Pancreas (tissue), 10 donors: ENCODE measurements around the gene POFUT2. TPM values are rescaled to one million over a fixed set of nuclear protein-coding genes. Genes with fewer than 3 reads are reported as not detected.
A peak's percentile ranks its signal among the peaks of the same experiment; 100 is the strongest.

Source experiments
- ATAC-seq, 4 donors: fragments of 200-7000 bp; cut with Tn5 transposase; one replicate each; pipeline versions ENCODE4 v1.8.0 to v1.9.1; 2020; ENCODE audit warnings: mild to moderate bottlenecking in 4 of 4, moderate library complexity in 4 of 4
- DNase-seq, 6 donors: peaks; one replicate each; pipeline ENCODE4 v3.0.0-alpha.2; 2020
- FAIRE-seq: peaks from 2 replicates; lab custom pipeline; 2012; peaks lifted over from hg19 to GRCh38; lab: Jason Lieb, UNC
- H3K27ac ChIP-seq, 4 donors: fragments of 200-600 bp; sonication (generic); 1 replicate in 3 of 4; 2 replicates in 1 of 4; pipeline versions ENCODE4 v1.5.0 to v1.8.0; 2020
- H3K27me3 ChIP-seq, 4 donors: fragments of 200-600 bp; one replicate each; pipeline ENCODE4 v1.8.0; 2021
- H3K36me3 ChIP-seq, 3 donors: fragments of 200-600 bp; sonication (generic) in 1 of 3; one replicate each; pipeline versions ENCODE4 v1.5.0 to v1.8.0; 2020 to 2021
- H3K4me1 ChIP-seq, 3 donors: fragments of 200-600 bp; one replicate each; pipeline ENCODE4 v1.8.0; 2021
- H3K4me3 ChIP-seq, 4 donors: fragments of 200-600 bp; sonication (generic) in 2 of 4; one replicate each; pipeline versions ENCODE4 v1.5.0 to v1.8.0; 2020 to 2021
- H3K9me3 ChIP-seq, 4 donors: fragments of 200-600 bp; one replicate each; pipeline ENCODE4 v1.8.0; 2021
- CTCF ChIP-seq, 4 donors: fragments of 200-600 bp; sonication (generic) in 3 of 4; IDR thresholded peaks; one replicate each; pipeline versions ENCODE4 v1.5.0 to v1.8.0; 2021; ENCODE audit warnings: antibody characterized with exemption in 4 of 4
- WGBS, 2 donors: extraction: QIAGEN DNeasy Blood & Tissue Kit; methylation state at CpG; one replicate each; pipeline ENCODE4 v1.1.7; 2013; 5-methylcytosine and 5-hydroxymethylcytosine counted together
- intact Hi-C, 3 donors: fragments of 100-400 bp; cut with DNase I; formaldehyde crosslinking; loops; one replicate each; pipeline versions ENCODE4 v1.11.1 to v1.14.2; 2022
- polyA plus RNA-seq, 2 donors: library from polyadenylated mRNA; stranded (reverse); fragments of 200-250 nt; gene quantifications; one replicate each; pipeline ENCODE4 v1.2.3, GENCODE V29; 2013
- total RNA-seq, 6 donors: library from RNA; stranded (reverse); fragmentation: NEBNext Ultra II Directional in 4 of 6; extraction: Animal tissue kit (Norgen Biotek cat#: 25700) in 4 of 6; gene quantifications; one replicate each; pipeline versions ENCODE4 v1.2.1 to v1.2.4, GENCODE V29; 2021 to 2023
- donor health status: healthy with polysubstance abuse.
- donor health status: DM: no; HTN: no; CAD: no; lungs with moderate emphysema.
- donor health status: DM: no; HTN: no; CAD: no.
- donor health status: control.
- donor health status: control.
- donor health status: Bipolar disorder and iron deficiency.
- donor health status: DM: yes; HTN: yes; CAD: no.
- donor health status: DM: no; HTN: no; CAD: no.
- donor health status: DM: no; HTN: no; CAD: no.
- donor health status: DM: yes; HTN: yes; CAD: no.

The POFUT2 gene
- total and polyA plus RNA-seq, 8 donors, result 10.1 to 46.9 (median 16.3) TPM

GRCh38 chr21:45267390-45267760 is 20.3 kb downstream of the POFUT2 start:
- FAIRE-seq (no peak), DNase-seq (peak in 1 of 6 donors; percentile 14), ATAC-seq (no peak)
- H3K27me3 ChIP-seq, result no peaks in the 10 kb centered on the region
- H3K4me1 ChIP-seq, result no peaks in the 10 kb centered on the region
- intact Hi-C loops, result no loop called here
- H3K36me3 ChIP-seq, result peaks cover 0 to 49% (median 17%) of the 10 kb centered on the region in 3 donors
- TF ChIP-seq CTCF (IDR thresholded peaks at IDR 0.05), result no peak
- H3K4me3 ChIP-seq, result no peak overlapping the region
- H3K27ac ChIP-seq, result no peak overlapping the region
- H3K9me3 ChIP-seq, result no peaks in the 10 kb centered on the region
- 95 to 96% methylated on average over 16 of the region's 16 CpGs for WGBS, 2 donors

- intact Hi-C loops, result no loop called here
- WGBS, 2 donors, result 92 to 94% methylated on average over 41 of the region's 41 CpGs
- ATAC-seq, result peak in 1 of 4 donors; percentile 40
- Histone ChIP-seq H3K9me3 (no peaks in the 10 kb centered on the region), H3K27ac (no peak overlapping the region), H3K4me1 (no peaks in the 10 kb centered on the region), H3K27me3 (no peaks in the 10 kb centered on the region), H3K36me3 (peaks cover 0 to 49% (median 17%) of the 10 kb centered on the region in 3 donors), H3K4me3 (no peak overlapping the region)
- no peak for FAIRE-seq
- peak in 2 of 6 donors; percentile 4 to 51 for DNase-seq
- no peak for TF ChIP-seq CTCF (IDR thresholded peaks at IDR 0.05)
Observed at GRCh38 chr21:45266518-45267389, 20.9 kb downstream of the POFUT2 start.

GRCh38 chr21:45265721-45266517 is 21.8 kb downstream of the POFUT2 start:
- Histone ChIP-seq H3K27ac (no peak overlapping the region), H3K4me1 (no peaks in the 10 kb centered on the region), H3K36me3 (peaks cover 0 to 41% (median 17%) of the 10 kb centered on the region in 3 donors), H3K4me3 (no peak overlapping the region), H3K27me3 (no peaks in the 10 kb centered on the region), H3K9me3 (no peaks in the 10 kb centered on the region)
- peak in 3 of 6 donors; percentile 8 to 63 (median 49) for DNase-seq
- intact Hi-C loops, result no loop called here
- ATAC-seq, result no peak
- WGBS, 2 donors, result 95 to 96% methylated on average over 36 of the region's 36 CpGs
- TF ChIP-seq CTCF (IDR thresholded peaks at IDR 0.05), result no peak
- no peak for FAIRE-seq

- DNase-seq, result peak in 2 of 6 donors; percentile 4 to 45
- Histone ChIP-seq H3K9me3 (no peaks in the 10 kb centered on the region), H3K4me3 (no peak overlapping the region), H3K36me3 (peaks cover 0 to 39% (median 17%) of the 10 kb centered on the region in 3 donors), H3K27me3 (no peaks in the 10 kb centered on the region), H3K4me1 (no peaks in the 10 kb centered on the region), H3K27ac (no peak overlapping the region)
- intact Hi-C loops, result no loop called here
- 93 to 96% methylated on average over 32 to 34 of the region's 34 CpGs for WGBS, 2 donors
- no peak for ATAC-seq
- no peak for TF ChIP-seq CTCF (IDR thresholded peaks at IDR 0.05)
- FAIRE-seq, result no peak
Observed at GRCh38 chr21:45264912-45265515, 22.7 kb downstream of the POFUT2 start.
